ENCODE measurements around the gene MAP3K5. TPM values are rescaled to one million over a fixed set of nuclear protein-coding genes. Genes with fewer than 3 reads are reported as not detected.

The MAP3K5 gene
- total and polyA plus RNA-seq, 9 of the 15 experiments (the other 6 are each of a cell fraction or from before 2014, with no cell fraction given): 2.2 to 13.0 (median 9.9) TPM

GRCh38 chr6:136651982-136652381 lies 140.3 kb downstream of the MAP3K5 start:
- H3K27ac ChIP-seq (ENCODE audit: extremely low read depth, low read depth, low read length): no peak overlapping the region
- CTCF ChIA-PET (ENCODE audit: low intra/inter-chr PET ratio): no interaction called here
- H3K4me3 ChIP-seq: no peak overlapping the region
- no peaks in the 10 kb centered on the region for H3K9me1 ChIP-seq (ENCODE audit: control insufficient read depth, insufficient read depth, low read length)
- H2AFZ ChIP-seq (ENCODE audit: low read depth, low read length): no peak overlapping the region
- ATAC-seq (no peak), DNase-seq (ENCODE audit: extremely low read depth in 1 of 4, low spot score in 3 of 4) (no peak), FAIRE-seq (no peak)
- H3K9ac ChIP-seq (ENCODE audit: insufficient read depth in 1 of 2, low read depth in 2 of 2, low read length in 2 of 2): no peak overlapping the region
- intact Hi-C loops (cut with micrococcal nuclease) (no loop called here), in situ Hi-C loops (cut with MboI) (no loop called here)
- WGBS (ENCODE audit: insufficient coverage, low coverage, missing lambda C conversion rate): 47% methylated on average over 2 of the region's 2 CpGs
- no peak overlapping the region for H3K4me2 ChIP-seq (ENCODE audit: insufficient read depth, low read length)
- peaks cover 12% of the 10 kb centered on the region; the same call in 2 of the 3 replicates for H3K36me3 ChIP-seq (ENCODE audit: control insufficient read depth, insufficient read depth, low read length)
- POLR2A ChIA-PET: no interaction called here
- H4K20me1 ChIP-seq (replicated peaks; ENCODE audit: control insufficient read depth, insufficient read depth, low read length): no peaks in the 10 kb centered on the region
- H3K27me3 ChIP-seq (ENCODE audit: control insufficient read depth in 2 of 2, insufficient read depth in 2 of 2, low read length in 2 of 2): no peaks in the 10 kb centered on the region
- H3K4me1 ChIP-seq (replicated peaks in 1 of 2; ENCODE audit: control insufficient read depth in 2 of 2, insufficient read depth in 2 of 2, low read length in 2 of 2): peaks cover 0 to 6% of the 10 kb centered on the region in 2 experiments; a peak in 2 of 5 replicates
- no peaks in the 10 kb centered on the region for H3K9me3 ChIP-seq (replicated peaks; ENCODE audit: control insufficient read depth, insufficient read depth, low read depth, low read length)
- no TSS peak for BruUV-seq (replicated peaks)
- no peaks in the 10 kb centered on the region for H3K79me2 ChIP-seq (ENCODE audit: control insufficient read depth, insufficient read depth, low read length)
- TF ChIP-seq RFX7 (CRISPR knock-in tag; IDR thresholded peaks at IDR 0.05) (no peak), NEUROD1 (IDR thresholded peaks at IDR 0.05; ENCODE audit: borderline replicate concordance, low read depth, low read length, partially characterized antibody) (no peak), NR4A1 (CRISPR knock-in tag; IDR thresholded peaks at IDR 0.05) (no peak), NR4A1 (tag; IDR thresholded peaks at IDR 0.05) (no peak), ZNF511 (CRISPR knock-in tag; IDR thresholded peaks at IDR 0.05) (no peak), C11orf30 (IDR thresholded peaks at IDR 0.05; ENCODE audit: low read depth) (no peak), MYC (IDR thresholded peaks at IDR 0.05; ENCODE audit: low read depth, low read length) (no peak), MYC (CRISPR knock-in tag; IDR thresholded peaks at IDR 0.05; ENCODE audit: borderline replicate concordance, low read depth) (no peak), ARID1B (IDR thresholded peaks at IDR 0.05) (no peak), ZNF609 (CRISPR knock-in tag; IDR thresholded peaks at IDR 0.05; ENCODE audit: borderline replicate concordance) (no peak), CBX3 (IDR thresholded peaks at IDR 0.05; ENCODE audit: borderline replicate concordance in 1 of 2, low read length in 2 of 2) (no peak), ERF (CRISPR knock-in tag; IDR thresholded peaks at IDR 0.05) (no peak), ZBED1 (IDR thresholded peaks at IDR 0.05) (no peak), CTCFL (IDR thresholded peaks at IDR 0.05; ENCODE audit: borderline replicate concordance, insufficient read depth, low read depth, low read length, poor library complexity, severe bottlenecking) (no peak), SAFB (IDR thresholded peaks at IDR 0.05; ENCODE audit: borderline replicate concordance, low read depth, low read length) (no peak), RAD21 (CRISPR knock-in tag; conservative IDR thresholded peaks at IDR 0.05 in 1 of 2, IDR thresholded peaks at IDR 0.05 in 1 of 2) (no peak), HMG20A (CRISPR knock-in tag; conservative IDR thresholded peaks at IDR 0.05) (no peak)
